SK-N-MC (cell line): ENCODE measurements around the gene GCSAM.
"Not testable (repeated sequence)": the region's sequence is repeated elsewhere in the genome, so short reads cannot be mapped to it uniquely, and the experiment has no call there.

Source experiments
- DNase-seq: peaks from one replicate; pipeline ENCODE4 v3.0.0-alpha.2; 2011; ENCODE audit warnings: low read depth, low spot score
- H3K27ac ChIP-seq: fragments of 200-600 bp; sonication (generic); 2 replicates; pipeline ENCODE4 v1.5.1; 2016; ENCODE audit warnings: mixed run types
- H3K36me3 ChIP-seq: fragments of 200-600 bp; sonication (generic); 2 replicates; pipeline ENCODE4 v1.6.1; 2017; ENCODE audit warnings: antibody characterized with exemption, low read length, mixed read lengths; ENCODE audit not compliant: insufficient read depth
- H3K4me3 ChIP-seq: fragments of 200-600 bp; sonication (generic); 2 replicates; pipeline ENCODE4 v1.5.1; 2016
- H3K9ac ChIP-seq: fragments of 200-600 bp; sonication (generic); 2 replicates; pipeline ENCODE4 v1.8.0; 2017; ENCODE audit warnings: mixed run types, mixed read lengths; ENCODE audit not compliant: insufficient read length
- H3K9me3 ChIP-seq: fragments of 200-600 bp; sonication (generic); 2 replicates; pipeline ENCODE4 v1.6.1; 2017; ENCODE audit warnings: low read depth, mild to moderate bottlenecking, antibody characterized with exemption, low read length, moderate library complexity, mixed read lengths
- EZH2 ChIP-seq: fragments of 200-600 bp; sonication (generic); IDR thresholded peaks from one replicate; pipeline ENCODE4 v1.6.1; 2017; ENCODE audit warnings: antibody characterized with exemption
- FOXP2 ChIP-seq: optimal IDR thresholded peaks from 2 replicates; pipeline ENCODE3; 2011; ENCODE audit warnings: mild to moderate bottlenecking, moderate library complexity; ENCODE audit not compliant: insufficient read depth; ENCODE audit errors: extremely low read length, control extremely low read depth
- POLR2AphosphoS5 ChIP-seq: IDR thresholded peaks from 2 replicates; pipeline ENCODE4 v1.6.1; 2012; ENCODE audit warnings: mild to moderate bottlenecking, low read depth, low read length, borderline replicate concordance

GCSAM gene

GRCh38 chr3:112074006-112074405 lies 59.0 kb downstream of the GCSAM start:
- Histone ChIP-seq H3K36me3 (no peaks in the 10 kb centered on the region), H3K9me3 (no peaks in the 10 kb centered on the region), H3K27ac (no peak overlapping the region), H3K4me3 (no peak overlapping the region), H3K9ac (no peak overlapping the region)
- TF ChIP-seq EZH2, result no peak
- TF ChIP-seq POLR2AphosphoS5, result no peak
- no peak for TF ChIP-seq FOXP2
- no peak for DNase-seq

DNA sequence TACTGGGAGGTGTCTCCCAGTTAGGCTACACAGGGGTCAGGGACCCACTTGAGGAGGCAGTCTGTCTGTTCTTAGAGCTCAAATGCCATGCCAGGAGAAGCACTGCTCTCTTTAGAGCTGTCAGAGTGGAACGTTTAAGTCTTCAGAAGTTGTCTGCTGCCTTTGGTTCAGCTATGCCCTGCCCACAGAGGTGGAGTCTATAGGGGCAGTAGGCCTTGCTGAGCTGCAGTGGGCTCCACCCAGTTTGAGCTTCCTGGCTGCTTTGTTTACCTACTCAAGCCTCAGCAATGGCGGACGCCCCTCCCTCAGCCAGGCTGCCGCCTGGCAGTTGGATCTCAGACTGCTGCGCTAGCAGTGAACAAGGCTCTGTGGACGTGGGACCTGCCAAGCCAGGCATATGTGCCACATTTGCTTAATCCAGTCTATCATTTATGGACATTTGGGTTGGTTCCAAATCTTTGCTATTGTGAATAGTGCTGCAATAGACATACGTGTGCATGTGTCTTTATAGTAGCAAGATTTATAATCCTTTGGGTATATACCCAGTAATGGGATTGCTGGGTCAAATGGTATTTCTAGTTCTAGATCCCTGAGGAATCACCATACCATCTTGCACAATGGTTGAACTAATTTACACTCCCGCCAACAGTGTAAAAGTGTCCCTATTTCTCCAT lies 60.5 kb downstream of the GCSAM start:
- not testable (repeated sequence) for DNase-seq, H3K4me3 ChIP-seq, H3K36me3 ChIP-seq, H3K9ac ChIP-seq, H3K27ac ChIP-seq, H3K9me3 ChIP-seq
